ENCODE measurements around the gene ZNF507.
"Not testable (repeated sequence)": the region's sequence is repeated elsewhere in the genome, so short reads cannot be mapped to it uniquely, and the experiment has no call there.

The ZNF507 gene

GRCh38 chr19:32372726-32373517, 27.5 kb downstream of the ZNF507 start:
- no peak for DNase-seq

GRCh38 chr19:32373585-32374295, 28.3 kb downstream of the ZNF507 start:
- peak; percentile 73 for DNase-seq

DNA sequence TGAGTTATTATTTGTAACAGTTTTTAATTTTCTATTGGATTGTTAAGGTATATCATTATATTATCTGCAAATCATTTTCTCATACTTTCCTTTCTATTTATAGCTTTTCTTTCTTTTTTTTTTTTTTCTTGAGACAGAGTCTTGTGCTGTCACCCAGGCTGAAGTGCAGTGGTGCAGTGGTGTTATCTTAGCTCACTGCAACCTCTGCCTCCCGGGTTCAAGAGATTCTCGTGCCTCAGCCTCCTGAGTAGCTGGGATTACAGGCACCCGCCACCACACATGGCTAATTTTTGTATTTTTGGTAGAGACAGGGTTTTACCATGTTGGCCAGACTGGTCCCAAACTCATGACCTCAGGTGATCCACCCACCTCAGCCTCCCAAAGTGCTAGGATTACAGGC, 29.0 kb downstream of the ZNF507 start:
- not testable (repeated sequence) for DNase-seq

- DNase-seq, result not testable (repeated sequence)
Observed at GRCh38 chr19:32377088-32377487, 31.7 kb downstream of the ZNF507 start.

DNA sequence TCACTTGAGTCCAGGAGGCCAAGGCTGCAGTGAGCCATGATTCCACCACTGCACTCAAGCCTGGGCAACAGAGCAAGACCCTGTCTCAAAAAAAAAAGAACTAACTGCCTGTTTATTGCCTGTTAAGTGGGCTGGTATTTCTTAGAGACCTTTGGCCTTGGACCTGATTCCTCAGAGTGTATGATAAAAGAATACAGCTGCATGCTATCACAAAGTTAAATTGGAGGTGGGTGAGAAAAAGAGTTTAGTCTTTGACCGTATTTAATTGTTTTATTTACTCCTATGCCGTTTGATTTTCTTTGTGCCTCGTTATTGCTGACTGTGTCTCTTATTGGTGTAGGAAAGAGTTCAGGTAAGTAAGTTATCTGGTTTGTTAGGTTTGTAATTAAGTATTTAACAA, 34.9 kb downstream of the ZNF507 start:
- DNase-seq, result no peak

GRCh38 chr19:32387701-32388392, 42.4 kb downstream of the ZNF507 start:
- DNase-seq, result no peak

DNA sequence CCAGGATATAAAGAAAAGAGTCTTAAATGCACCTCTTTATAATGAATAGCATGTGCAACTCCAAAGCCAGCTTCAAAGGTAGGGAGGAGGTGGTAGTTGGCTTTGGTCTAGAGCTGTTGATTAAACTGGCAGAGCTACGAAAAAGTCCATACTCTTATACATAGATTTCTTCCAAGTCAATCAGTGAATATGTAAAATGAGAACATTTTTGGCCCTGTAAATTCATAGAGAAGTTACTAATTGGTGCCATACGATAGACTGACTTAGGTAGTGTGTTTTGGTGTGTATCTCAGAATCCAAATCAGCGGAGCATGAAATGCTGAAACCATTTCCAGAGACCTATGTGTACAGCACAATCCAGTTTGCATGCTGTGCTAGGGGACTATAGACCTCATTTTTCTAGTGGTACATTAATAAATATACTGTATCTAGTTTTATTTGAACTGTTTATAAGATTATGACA, 43.0 kb downstream of the ZNF507 start:
- DNase-seq, result no peak

DNA sequence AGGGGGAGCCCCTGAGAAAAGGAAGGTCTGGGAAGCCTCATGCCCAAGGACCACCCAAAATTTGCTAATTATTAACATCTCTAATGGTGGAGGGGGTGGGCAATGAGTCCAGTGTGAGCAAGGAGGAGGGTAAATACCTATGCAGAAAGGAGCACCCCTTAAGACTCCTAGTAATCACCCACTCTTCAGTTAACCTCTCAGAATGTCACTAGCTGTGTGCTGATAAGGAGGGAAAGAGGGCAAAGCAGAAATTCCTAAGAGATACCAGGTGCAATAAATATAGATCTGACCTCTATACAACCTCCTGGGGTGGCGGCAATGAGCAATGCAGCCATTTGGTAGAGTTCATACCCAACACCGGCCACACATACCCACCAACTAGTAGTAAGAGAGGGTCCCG, 47.5 kb downstream of the ZNF507 start:
- no peak for DNase-seq

DNA sequence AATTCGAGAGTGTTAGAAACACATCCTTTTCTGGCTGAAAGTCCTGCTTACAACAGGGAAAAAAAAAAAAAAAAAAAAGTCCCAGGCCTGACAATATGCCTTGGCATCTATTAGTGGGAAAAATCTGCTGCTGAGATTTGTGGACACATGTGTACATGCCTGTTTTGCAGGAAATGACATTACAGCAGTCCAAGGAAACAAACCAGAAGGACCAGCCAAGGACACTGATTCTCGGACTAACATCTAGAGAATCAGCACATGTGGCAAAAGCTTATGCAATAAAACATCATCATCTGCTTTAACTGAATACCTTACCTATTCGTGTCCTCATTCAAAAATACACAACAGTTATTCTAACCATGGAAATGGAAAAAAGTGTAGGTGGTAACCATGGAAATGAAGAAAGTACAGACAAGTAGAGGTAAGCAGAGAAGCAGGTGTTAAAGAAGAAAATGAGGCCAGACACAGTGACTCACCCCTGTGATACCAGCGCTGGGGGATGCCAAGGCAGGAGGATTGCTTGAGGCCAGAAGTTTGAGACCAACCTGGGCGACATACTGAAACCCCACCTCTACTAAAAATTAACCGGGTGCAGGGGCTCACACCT, 50.7 kb downstream of the ZNF507 start:
- no peak for DNase-seq

DNA sequence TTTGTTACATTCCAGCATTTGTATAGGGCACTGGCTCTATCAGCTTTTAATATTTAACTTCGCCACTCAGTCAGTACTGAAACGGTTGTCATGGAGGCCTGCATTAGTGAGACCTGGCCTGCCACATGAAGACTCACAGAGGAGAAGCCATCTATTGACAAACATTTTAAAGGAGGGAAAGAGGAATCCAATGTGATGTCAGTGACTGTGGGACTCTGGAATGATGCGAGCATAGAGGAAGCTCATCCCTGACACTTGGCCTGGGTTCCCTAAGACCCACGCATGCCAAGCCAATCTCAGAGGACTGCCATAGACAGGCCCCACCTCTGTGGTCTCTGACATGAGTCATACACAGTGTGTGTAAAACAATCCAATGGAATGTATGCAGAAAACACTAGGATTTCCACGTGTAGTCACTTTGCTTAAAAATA, 52.3 kb downstream of the ZNF507 start:
- no peak for DNase-seq

DNA sequence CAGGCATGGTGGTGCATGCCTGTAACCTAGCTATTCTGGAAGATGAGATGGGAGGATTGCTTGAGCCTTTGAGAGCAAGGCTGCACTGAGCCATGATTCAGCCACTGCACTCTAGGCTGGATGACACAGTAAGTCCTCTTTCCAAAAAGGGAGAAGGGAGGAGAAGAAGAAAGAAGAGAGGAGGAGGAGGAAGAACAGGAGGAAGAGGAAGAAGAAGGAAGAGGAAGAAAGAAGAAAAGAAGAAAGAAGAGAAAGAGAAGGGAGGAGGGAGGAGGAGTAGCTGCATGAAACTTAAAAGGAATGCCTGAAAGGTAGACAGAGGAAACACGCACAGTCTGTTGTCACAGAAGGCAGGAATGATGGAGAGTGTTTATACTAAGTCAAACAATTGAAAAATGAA, 56.6 kb downstream of the ZNF507 start:
- no peak for DNase-seq

GRCh38 chr19:32403291-32403995, 58.0 kb downstream of the ZNF507 start:
- peak; percentile 6 for DNase-seq

DNA sequence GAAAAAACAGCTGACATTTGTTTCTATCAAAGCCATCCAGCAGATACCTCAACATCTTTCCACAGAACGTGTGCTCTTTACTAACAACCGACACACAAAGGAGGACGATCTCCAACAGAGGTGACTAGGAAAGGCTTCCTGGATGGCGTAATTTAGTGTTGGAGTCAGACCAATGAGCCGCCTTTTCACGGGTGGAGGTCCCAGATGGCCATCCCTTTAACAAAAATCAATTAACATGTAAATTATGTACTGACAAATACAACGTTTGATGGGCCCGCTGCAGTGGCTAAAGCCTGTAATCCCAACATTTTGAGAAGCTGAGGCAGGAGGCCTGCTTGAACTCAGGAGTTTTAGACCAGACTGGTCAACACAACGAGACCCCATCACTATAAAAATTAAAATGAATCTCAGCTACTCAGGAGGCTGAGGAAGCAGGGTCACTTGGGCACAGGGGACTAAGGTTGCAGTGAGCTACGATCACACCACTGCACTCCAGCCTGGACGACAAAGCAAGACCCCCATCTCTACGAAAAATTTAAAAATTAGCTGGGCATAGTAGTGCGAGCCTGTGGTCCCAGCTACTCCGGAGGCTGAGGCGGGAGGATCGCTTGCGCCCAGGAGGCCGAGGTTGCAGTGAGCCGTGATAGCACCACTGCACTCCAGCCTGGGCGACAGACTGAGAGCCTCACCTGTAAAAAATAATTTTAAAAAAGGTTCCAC, 59.0 kb downstream of the ZNF507 start:
- DNase-seq, result peak; percentile 64

- peak; percentile 78 for DNase-seq
Observed at GRCh38 chr19:32404933-32405430, 59.6 kb downstream of the ZNF507 start.

- peak; percentile 96 for DNase-seq
Observed at GRCh38 chr19:32405431-32406160, 60.2 kb downstream of the ZNF507 start, which contains the start of gene DPY19L3. Gene DPY19L3 (plus strand): TSS chr19:32405770. CDS start chr19:32408254, 2,484 bp downstream.

DNA sequence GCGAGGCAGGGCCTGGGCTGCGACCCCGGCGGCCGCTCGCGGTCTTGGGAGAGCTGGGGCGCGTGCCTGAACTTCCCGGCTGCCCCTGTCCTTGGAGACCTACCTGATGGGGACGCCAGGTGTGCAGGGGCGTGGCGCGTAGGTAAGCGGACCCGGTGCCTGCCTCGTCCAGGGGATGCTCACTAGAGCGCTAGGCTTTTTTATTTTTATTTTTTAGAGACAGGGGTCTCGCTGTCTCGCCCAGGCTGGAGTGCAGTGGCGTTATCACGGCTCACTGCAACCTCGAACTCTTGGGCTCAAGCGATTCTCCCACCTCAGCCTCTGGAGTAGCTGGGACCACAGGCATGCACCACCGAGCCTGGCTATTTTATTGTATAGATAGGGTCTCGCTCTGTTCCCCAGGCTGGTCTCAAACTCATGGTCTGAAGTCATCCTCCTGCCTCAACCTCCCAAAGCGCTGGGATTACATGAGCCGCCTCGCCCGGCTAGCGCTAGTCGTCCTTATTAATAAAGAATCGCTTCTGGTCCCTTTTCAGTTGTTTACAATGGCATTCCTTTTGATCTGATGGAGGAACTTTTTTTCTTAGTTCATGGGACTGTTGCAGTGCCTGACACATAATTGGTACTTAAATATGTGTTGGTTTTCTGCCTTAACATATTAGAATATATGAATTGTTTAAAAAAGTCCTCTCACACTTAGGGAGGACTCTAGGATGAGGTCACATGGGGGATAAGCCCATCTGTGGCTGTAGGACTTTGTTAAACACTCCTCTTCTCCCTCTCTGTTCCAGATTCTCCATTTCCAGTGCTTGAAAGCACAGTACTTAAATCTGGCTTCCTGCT, 61.0 kb downstream of the ZNF507 start:
- DNase-seq, result no peak

DNA sequence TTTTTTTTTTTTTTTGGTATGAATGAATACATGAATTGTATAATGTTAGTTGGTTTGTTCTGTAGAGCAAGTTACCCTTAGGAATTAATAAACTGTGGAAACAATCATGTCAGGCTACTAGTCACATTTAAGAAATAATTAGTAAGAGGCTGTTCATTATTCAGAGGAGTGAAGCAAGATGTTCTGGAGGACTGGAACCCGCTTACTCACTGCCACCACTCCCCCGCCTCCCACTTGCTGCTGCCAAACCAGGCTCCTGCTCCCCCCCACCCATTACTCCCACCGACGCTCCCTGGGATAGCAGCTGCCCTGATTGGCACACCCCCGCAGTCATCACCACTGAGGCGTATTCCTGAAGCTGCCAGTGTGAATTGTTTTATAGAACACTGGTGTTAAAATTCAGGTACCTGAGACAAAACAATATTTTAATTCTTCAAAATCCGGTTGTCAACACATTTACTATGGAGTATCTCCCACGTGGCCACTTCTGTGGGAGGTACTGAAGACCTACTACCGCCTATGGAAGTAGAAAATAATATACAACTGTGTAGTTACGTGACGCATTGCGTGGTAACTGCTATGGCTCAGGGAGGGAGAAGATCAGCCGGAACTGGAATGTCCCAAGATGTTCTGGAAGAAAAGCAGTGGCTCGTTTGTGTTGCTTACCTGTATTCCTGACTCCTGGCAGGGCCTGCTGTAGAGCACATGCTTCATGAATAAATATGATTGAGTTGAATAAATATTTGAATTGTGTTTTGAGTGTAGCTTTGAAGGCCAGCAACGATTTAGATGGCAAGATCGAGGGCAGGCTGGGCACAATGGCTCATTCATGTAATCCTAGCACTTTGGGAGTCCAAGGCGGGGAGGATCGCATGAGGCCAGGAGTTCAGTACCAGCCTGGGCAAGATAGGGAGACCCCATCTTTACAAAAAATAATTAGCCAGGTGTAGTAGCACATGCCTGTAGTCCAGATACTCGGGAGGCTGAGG, 61.9 kb downstream of the ZNF507 start:
- no peak for DNase-seq

- DNase-seq, result no peak
Observed at GRCh38 chr19:32415246-32415645, 69.8 kb downstream of the ZNF507 start.
